ENCODE data around the gene PIK3CB.

DNA sequence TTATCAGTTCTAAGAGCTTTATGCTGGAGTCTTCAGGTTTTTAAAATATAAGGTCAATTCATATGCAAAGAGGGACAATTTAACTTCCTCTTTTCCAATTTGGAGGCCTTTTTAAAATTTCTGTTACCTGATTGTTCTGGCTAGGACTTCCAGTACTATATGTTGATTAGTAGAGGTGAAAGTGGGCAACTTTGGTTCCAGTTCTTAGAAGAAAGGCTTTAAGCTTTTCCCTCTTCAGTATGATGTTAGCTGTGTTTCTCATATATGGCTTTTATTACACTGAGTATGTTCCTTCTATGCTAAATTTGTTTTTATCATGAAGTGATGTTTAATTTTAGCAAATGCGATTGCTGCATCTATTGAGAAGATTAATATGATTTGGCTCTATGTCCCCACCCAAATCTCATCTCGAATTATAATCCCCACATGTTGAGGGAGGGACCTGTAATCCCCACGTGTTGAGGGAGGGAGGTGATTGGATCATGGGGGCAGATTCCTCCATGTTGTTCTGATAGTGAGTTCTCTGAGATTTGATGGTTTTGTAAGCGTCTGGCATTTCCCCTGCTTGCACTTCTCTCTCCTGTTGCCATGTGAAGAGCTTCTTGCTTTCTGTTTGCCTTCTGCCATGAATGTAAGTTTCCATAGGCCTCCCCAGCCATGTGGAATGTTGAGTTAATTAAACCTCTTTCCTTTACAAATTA, 192.4 kb downstream of the PIK3CB start:
- TF ChIP-seq, protein P1, sequence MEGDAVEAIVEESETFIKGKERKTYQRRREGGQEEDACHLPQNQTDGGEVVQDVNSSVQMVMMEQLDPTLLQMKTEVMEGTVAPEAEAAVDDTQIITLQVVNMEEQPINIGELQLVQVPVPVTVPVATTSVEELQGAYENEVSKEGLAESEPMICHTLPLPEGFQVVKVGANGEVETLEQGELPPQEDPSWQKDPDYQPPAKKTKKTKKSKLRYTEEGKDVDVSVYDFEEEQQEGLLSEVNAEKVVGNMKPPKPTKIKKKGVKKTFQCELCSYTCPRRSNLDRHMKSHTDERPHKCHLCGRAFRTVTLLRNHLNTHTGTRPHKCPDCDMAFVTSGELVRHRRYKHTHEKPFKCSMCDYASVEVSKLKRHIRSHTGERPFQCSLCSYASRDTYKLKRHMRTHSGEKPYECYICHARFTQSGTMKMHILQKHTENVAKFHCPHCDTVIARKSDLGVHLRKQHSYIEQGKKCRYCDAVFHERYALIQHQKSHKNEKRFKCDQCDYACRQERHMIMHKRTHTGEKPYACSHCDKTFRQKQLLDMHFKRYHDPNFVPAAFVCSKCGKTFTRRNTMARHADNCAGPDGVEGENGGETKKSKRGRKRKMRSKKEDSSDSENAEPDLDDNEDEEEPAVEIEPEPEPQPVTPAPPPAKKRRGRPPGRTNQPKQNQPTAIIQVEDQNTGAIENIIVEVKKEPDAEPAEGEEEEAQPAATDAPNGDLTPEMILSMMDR (IDR thresholded peaks at IDR 0.05): no peak
- TF ChIP-seq POLR2A (IDR thresholded peaks at IDR 0.05): no peak

All from heart left ventricle (tissue), 13 donors.